Thyroid gland (tissue), 4 donors: ENCODE results near the gene HOXB1.

Experiments used
- POLR2A ChIP-seq, 2 donors: fragments of 450-650 bp; IDR thresholded peaks; one replicate each; pipeline ENCODE4 v1.6.1; 2017; ENCODE audit warnings: antibody characterized with exemption in 2 of 2, mild to moderate bottlenecking in 2 of 2, moderate library complexity in 1 of 2
- TF ChIP-seq, protein P1 (sequence below), 6 experiments: fragments of 200-600 bp in 3 of 6; fragments of 450-650 bp in 3 of 6; sonication (generic) in 3 of 6; IDR thresholded peaks; one replicate each; pipeline ENCODE4 v1.5.1; 2016 to 2019; ENCODE audit warnings: antibody characterized with exemption in 6 of 6, mild to moderate bottlenecking in 2 of 6, inconsistent platforms in 1 of 6, moderate library complexity in 1 of 6

DNA sequence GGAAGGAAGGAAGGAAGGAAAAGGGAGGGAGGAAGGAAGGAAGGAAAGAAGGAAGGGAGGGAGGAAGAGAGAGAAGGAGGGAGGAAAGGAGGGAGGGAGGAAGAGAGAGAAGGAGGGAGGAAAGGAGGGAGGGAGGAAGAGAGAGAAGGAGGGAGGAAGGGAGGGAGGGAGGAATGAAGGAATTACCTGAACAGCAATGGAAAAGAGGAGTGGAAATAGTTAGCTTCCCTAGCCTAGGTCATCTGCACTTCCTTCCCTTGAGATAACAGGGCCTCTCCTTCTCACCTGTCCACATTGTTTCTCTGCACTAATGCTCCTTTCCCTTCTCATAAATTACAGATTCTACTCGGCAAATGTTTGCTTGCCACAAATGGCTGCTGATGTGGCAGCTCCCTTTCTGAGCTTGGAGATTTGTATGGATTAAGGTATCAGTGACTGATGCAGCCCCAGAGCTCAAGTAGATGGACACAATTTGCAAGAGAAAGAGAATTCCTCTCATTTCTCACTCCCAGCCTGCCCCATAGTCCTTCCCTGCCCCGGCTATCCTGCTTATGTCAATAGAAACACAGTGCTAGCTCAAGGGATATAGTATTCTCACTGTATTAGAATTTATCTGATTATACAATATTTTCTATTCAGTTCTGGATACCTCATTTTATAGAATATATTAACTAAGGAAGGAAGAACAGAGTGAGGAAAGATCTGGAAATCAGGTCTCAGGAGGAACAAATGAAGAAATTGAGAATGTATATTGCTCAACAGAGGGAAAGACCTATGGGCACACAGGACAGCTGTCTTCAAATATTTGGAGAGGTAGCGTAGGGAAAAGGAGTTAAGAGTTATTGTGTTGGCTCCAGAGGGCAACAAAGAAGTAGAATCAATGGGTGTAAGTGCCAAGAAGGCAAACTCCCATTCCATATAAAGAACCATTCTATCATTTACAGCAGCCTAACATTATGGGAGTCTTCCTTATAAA lies 14.6 kb downstream of the HOXB1 start:
- TF ChIP-seq, protein P1, sequence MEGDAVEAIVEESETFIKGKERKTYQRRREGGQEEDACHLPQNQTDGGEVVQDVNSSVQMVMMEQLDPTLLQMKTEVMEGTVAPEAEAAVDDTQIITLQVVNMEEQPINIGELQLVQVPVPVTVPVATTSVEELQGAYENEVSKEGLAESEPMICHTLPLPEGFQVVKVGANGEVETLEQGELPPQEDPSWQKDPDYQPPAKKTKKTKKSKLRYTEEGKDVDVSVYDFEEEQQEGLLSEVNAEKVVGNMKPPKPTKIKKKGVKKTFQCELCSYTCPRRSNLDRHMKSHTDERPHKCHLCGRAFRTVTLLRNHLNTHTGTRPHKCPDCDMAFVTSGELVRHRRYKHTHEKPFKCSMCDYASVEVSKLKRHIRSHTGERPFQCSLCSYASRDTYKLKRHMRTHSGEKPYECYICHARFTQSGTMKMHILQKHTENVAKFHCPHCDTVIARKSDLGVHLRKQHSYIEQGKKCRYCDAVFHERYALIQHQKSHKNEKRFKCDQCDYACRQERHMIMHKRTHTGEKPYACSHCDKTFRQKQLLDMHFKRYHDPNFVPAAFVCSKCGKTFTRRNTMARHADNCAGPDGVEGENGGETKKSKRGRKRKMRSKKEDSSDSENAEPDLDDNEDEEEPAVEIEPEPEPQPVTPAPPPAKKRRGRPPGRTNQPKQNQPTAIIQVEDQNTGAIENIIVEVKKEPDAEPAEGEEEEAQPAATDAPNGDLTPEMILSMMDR (IDR thresholded peaks at IDR 0.05), result no peak
- TF ChIP-seq POLR2A (IDR thresholded peaks at IDR 0.05), result no peak
